Panc1 (cell line): ENCODE results near the gene IGLL5.

ENCODE experiments used
- TCF7L2 ChIP-seq: IDR thresholded peaks from 2 replicates; pipeline ENCODE4 v1.6.1; 2011; ENCODE audit warnings: mild to moderate bottlenecking, low read depth, low read length, inconsistent platforms
- TF ChIP-seq, protein P1 (sequence below): fragments of 450-650 bp; IDR thresholded peaks from 2 replicates; pipeline ENCODE4 v1.5.1; 2017; ENCODE audit warnings: mild to moderate bottlenecking
- TF ChIP-seq, protein P2 (sequence below), 2 experiments: IDR thresholded peaks; 2 replicates each; pipeline ENCODE4 v1.6.1; 2011 to 2012; ENCODE audit warnings: low read depth in 2 of 2, control low read depth in 1 of 2, low read length in 1 of 2, mild to moderate bottlenecking in 1 of 2, moderate library complexity in 1 of 2; ENCODE audit not compliant: insufficient read depth in 1 of 2

DNA sequence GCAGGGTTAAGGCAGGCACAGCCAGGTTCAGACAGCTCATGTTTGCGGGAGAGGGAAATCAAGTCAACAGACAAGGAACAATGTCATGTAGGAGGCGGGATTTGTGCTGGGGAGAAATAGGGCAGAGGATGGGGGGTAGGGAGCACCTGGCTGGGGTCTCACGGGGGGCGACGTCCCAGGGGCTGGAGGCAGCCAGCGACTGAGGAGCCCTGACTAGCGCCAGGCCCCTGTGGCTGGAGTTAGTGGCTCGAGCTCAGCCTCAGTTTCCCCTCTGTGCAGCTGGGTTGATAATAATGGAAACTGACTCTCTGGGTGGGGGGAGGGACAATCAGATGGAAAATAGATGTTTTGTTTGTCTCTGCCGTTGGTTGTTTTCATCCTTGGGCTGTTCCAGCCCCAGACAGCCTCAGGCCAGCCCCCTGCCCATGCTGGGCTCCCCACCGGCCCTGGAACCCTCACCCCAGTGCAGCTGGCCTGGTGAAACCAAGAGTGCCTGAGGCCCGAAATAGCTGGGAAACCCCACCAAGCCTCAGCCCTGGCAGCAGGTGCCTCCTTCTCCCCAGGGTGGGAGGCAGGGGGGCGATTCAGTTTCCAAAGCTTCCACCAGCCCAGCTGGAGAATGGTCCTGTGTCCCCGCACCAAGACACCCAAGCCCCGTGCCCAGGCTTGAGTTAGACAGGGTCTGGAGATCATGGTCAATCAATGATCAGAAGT is 44.1 kb downstream of the IGLL5 start:
- TF ChIP-seq, protein P1, sequence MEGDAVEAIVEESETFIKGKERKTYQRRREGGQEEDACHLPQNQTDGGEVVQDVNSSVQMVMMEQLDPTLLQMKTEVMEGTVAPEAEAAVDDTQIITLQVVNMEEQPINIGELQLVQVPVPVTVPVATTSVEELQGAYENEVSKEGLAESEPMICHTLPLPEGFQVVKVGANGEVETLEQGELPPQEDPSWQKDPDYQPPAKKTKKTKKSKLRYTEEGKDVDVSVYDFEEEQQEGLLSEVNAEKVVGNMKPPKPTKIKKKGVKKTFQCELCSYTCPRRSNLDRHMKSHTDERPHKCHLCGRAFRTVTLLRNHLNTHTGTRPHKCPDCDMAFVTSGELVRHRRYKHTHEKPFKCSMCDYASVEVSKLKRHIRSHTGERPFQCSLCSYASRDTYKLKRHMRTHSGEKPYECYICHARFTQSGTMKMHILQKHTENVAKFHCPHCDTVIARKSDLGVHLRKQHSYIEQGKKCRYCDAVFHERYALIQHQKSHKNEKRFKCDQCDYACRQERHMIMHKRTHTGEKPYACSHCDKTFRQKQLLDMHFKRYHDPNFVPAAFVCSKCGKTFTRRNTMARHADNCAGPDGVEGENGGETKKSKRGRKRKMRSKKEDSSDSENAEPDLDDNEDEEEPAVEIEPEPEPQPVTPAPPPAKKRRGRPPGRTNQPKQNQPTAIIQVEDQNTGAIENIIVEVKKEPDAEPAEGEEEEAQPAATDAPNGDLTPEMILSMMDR = no peak
- TF ChIP-seq, protein P2, sequence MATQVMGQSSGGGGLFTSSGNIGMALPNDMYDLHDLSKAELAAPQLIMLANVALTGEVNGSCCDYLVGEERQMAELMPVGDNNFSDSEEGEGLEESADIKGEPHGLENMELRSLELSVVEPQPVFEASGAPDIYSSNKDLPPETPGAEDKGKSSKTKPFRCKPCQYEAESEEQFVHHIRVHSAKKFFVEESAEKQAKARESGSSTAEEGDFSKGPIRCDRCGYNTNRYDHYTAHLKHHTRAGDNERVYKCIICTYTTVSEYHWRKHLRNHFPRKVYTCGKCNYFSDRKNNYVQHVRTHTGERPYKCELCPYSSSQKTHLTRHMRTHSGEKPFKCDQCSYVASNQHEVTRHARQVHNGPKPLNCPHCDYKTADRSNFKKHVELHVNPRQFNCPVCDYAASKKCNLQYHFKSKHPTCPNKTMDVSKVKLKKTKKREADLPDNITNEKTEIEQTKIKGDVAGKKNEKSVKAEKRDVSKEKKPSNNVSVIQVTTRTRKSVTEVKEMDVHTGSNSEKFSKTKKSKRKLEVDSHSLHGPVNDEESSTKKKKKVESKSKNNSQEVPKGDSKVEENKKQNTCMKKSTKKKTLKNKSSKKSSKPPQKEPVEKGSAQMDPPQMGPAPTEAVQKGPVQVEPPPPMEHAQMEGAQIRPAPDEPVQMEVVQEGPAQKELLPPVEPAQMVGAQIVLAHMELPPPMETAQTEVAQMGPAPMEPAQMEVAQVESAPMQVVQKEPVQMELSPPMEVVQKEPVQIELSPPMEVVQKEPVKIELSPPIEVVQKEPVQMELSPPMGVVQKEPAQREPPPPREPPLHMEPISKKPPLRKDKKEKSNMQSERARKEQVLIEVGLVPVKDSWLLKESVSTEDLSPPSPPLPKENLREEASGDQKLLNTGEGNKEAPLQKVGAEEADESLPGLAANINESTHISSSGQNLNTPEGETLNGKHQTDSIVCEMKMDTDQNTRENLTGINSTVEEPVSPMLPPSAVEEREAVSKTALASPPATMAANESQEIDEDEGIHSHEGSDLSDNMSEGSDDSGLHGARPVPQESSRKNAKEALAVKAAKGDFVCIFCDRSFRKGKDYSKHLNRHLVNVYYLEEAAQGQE (IDR thresholded peaks at IDR 0.05; ENCODE audit: insufficient read depth in 1 of 2, low read depth in 2 of 2, low read length in 1 of 2) = no peak
- TF ChIP-seq TCF7L2 = no peak
